ENCODE results near the gene EXOG.

DNA sequence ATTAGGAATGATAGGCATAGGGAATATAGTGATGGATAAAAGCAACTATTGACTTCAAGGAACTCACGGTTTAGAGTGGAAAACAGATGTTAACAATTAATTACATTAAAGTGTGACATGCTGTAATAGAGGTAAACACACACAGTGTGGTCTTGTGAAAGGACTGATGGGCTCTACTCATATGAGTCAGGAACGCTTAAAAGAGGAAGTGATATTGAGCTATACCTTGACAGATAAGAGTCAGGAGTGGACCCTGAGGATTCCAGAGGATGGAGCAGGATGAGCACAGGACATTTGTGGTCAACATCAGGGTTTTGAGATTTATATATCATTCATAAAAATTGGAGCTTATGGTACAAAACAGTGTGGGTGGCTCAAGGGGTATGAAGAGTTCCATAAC, 11.0 kb downstream of the EXOG start:
- no peak for TF ChIP-seq YY1 (IDR thresholded peaks at IDR 0.05; ENCODE audit: insufficient read depth, insufficient read length)
- TF ChIP-seq ZNF274 (IDR thresholded peaks at IDR 0.05; ENCODE audit: low read depth, low read length), result no peak
